ENCODE results near the gene CTNNA2.

The CTNNA2 gene

GRCh38 chr2:79758749-79759282 lies 246.0 kb downstream of the CTNNA2 start:
- TF ChIP-seq ISL1 (CRISPR knock-in tag; IDR thresholded peaks at IDR 0.05) (peak; percentile 31; the same call in 1 of the 2 replicates), PATZ1 (CRISPR knock-in tag; IDR thresholded peaks at IDR 0.05; ENCODE audit: borderline replicate concordance) (no peak), OSR1 (CRISPR knock-in tag; IDR thresholded peaks at IDR 0.05) (no peak)
- ATAC-seq: no peak

GRCh38 chr2:79770926-79771325 lies 258.1 kb downstream of the CTNNA2 start:
- ATAC-seq: no peak
- no peak for TF ChIP-seq ZC3H10 (CRISPR knock-in tag; IDR thresholded peaks at IDR 0.05)
- no peak for TF ChIP-seq TCF4 (CRISPR knock-in tag; IDR thresholded peaks at IDR 0.05; ENCODE audit: borderline replicate concordance)
- no peak for TF ChIP-seq PPARA (CRISPR knock-in tag; IDR thresholded peaks at IDR 0.05; ENCODE audit: borderline replicate concordance)
- TF ChIP-seq CREB5 (CRISPR knock-in tag; IDR thresholded peaks at IDR 0.05; ENCODE audit: low read depth): no peak
- no peak for TF ChIP-seq TOX (CRISPR knock-in tag; IDR thresholded peaks at IDR 0.05; ENCODE audit: borderline replicate concordance)
- no peak for TF ChIP-seq CSRNP3 (CRISPR knock-in tag; IDR thresholded peaks at IDR 0.05)
- TF ChIP-seq RARB (CRISPR knock-in tag; IDR thresholded peaks at IDR 0.05): no peak
- TF ChIP-seq ZNF70 (CRISPR knock-in tag; IDR thresholded peaks at IDR 0.05): no peak
- TF ChIP-seq OSR1 (CRISPR knock-in tag; IDR thresholded peaks at IDR 0.05): no peak
- no peak for TF ChIP-seq CSDC2 (CRISPR knock-in tag; IDR thresholded peaks at IDR 0.05)
- no peak for TF ChIP-seq TSHZ2 (CRISPR knock-in tag; IDR thresholded peaks at IDR 0.05)
- TF ChIP-seq ZNF8 (CRISPR knock-in tag; IDR thresholded peaks at IDR 0.05): no peak
- TF ChIP-seq BACH2 (CRISPR knock-in tag; IDR thresholded peaks at IDR 0.05; ENCODE audit: borderline replicate concordance): no peak
- no peak for TF ChIP-seq ISL1 (CRISPR knock-in tag; IDR thresholded peaks at IDR 0.05)
- TF ChIP-seq ZNF565 (CRISPR knock-in tag; conservative IDR thresholded peaks at IDR 0.05; ENCODE audit: low read depth): no peak

GRCh38 chr2:79771493-79771892 lies 258.6 kb downstream of the CTNNA2 start:
- no peak for ATAC-seq
- TF ChIP-seq ZC3H10 (CRISPR knock-in tag; IDR thresholded peaks at IDR 0.05): no peak
- TF ChIP-seq TOX (CRISPR knock-in tag; IDR thresholded peaks at IDR 0.05; ENCODE audit: borderline replicate concordance): no peak
- TF ChIP-seq CREB5 (CRISPR knock-in tag; IDR thresholded peaks at IDR 0.05; ENCODE audit: low read depth): no peak
- TF ChIP-seq ZNF70 (CRISPR knock-in tag; IDR thresholded peaks at IDR 0.05): no peak
- no peak for TF ChIP-seq CSRNP3 (CRISPR knock-in tag; IDR thresholded peaks at IDR 0.05)
- TF ChIP-seq ARNTL (CRISPR knock-in tag; IDR thresholded peaks at IDR 0.05; ENCODE audit: borderline replicate concordance, low read depth): no peak
- TF ChIP-seq ESRRG (CRISPR knock-in tag; IDR thresholded peaks at IDR 0.05): no peak
- TF ChIP-seq POU6F1 (CRISPR knock-in tag; IDR thresholded peaks at IDR 0.05; ENCODE audit: borderline replicate concordance, low read depth): no peak
- no peak for TF ChIP-seq OSR1 (CRISPR knock-in tag; IDR thresholded peaks at IDR 0.05)
- no peak for TF ChIP-seq ZNF8 (CRISPR knock-in tag; IDR thresholded peaks at IDR 0.05)
- no peak for TF ChIP-seq SNAI2 (CRISPR knock-in tag; IDR thresholded peaks at IDR 0.05)
- TF ChIP-seq BACH2 (CRISPR knock-in tag; IDR thresholded peaks at IDR 0.05; ENCODE audit: borderline replicate concordance): no peak
- no peak for TF ChIP-seq ZFP30 (CRISPR knock-in tag; IDR thresholded peaks at IDR 0.05)
- no peak for TF ChIP-seq RARB (CRISPR knock-in tag; IDR thresholded peaks at IDR 0.05)
- no peak for TF ChIP-seq TSHZ2 (CRISPR knock-in tag; IDR thresholded peaks at IDR 0.05)
- no peak for TF ChIP-seq PPARA (CRISPR knock-in tag; IDR thresholded peaks at IDR 0.05; ENCODE audit: borderline replicate concordance)
